CD4-positive, alpha-beta T cell (primary cell): Measurements from ENCODE around the gene SIRT5. TPM values are rescaled to one million over a fixed set of nuclear protein-coding genes. Genes with fewer than 3 reads are reported as not detected.

Experiments
- ATAC-seq: fragments of 200-7000 bp; cut with Tn5 transposase; one replicate; pipeline ENCODE4 v1.10.0; 2022; ENCODE audit warnings: mild to moderate bottlenecking; ENCODE audit not compliant: poor library complexity
- CTCF ChIA-PET: fragments of 350-600 bp; sonication (Branson Sonifier 250); formaldehyde crosslinking; loops from one replicate; lab custom pipeline; 2021; ENCODE audit warnings: antibody characterized with exemption, inconsistent platforms; lab: Charles Lee
- POLR2A ChIA-PET: fragments of 350-600 bp; sonication (Branson Sonifier 250); formaldehyde crosslinking; loops from one replicate; lab custom pipeline; 2021; ENCODE audit warnings: antibody characterized with exemption, inconsistent platforms; lab: Charles Lee
- DNase-seq, 14 experiments: peaks; one replicate each; pipeline ENCODE4 v3.0.0-alpha.2; 2013 to 2020; ENCODE audit warnings: mixed read lengths in 2 of 14
- H3K27ac ChIP-seq, 2 donors: one replicate each; pipeline versions ENCODE4 v1.5.1 to v1.7.0; 2013; ENCODE audit warnings: low read length in 2 of 2, low read depth in 1 of 2, mild to moderate bottlenecking in 1 of 2
- H3K27me3 ChIP-seq, 2 experiments: 1 replicate in 1 of 2; 2 replicates in 1 of 2; pipeline versions ENCODE4 v1.6.1 to v1.7.0; 2013; ENCODE audit warnings: low read length in 2 of 2, control low read depth in 1 of 2, mild to moderate bottlenecking in 1 of 2, moderate library complexity in 1 of 2; ENCODE audit not compliant: insufficient read depth in 2 of 2, control insufficient read depth in 1 of 2
- H3K36me3 ChIP-seq: one replicate; pipeline ENCODE4 v1.6.1; 2013; ENCODE audit warnings: low read length, control low read depth; ENCODE audit not compliant: insufficient read depth
- H3K4me1 ChIP-seq: one replicate; pipeline ENCODE4 v1.6.1; 2013; ENCODE audit warnings: low read length, control low read depth; ENCODE audit not compliant: insufficient read depth
- H3K4me3 ChIP-seq: one replicate; pipeline ENCODE4 v1.5.1; 2013; ENCODE audit warnings: mild to moderate bottlenecking, low read length, moderate library complexity
- H3K9me3 ChIP-seq, 2 experiments: 1 replicate in 1 of 2; 2 replicates in 1 of 2; pipeline versions ENCODE4 v1.6.1 to v1.7.0; 2013; ENCODE audit warnings: low read length in 2 of 2, mild to moderate bottlenecking in 2 of 2, control low read depth in 1 of 2, moderate library complexity in 1 of 2; ENCODE audit not compliant: control insufficient read depth in 1 of 2, insufficient read depth in 1 of 2
- H3K27ac Mint-ChIP-seq: one replicate; pipeline ENCODE4 v1.8.0; 2020; ENCODE audit warnings: mixed read lengths
- H3K27me3 Mint-ChIP-seq: one replicate; pipeline ENCODE4 v1.8.0; 2021; ENCODE audit warnings: mixed read lengths
- H3K36me3 Mint-ChIP-seq: one replicate; pipeline ENCODE4 v1.8.0; 2021; ENCODE audit warnings: low read depth, mixed read lengths
- H3K4me1 Mint-ChIP-seq: one replicate; pipeline ENCODE4 v1.8.0; 2021; ENCODE audit warnings: low read depth, mixed read lengths
- H3K4me3 Mint-ChIP-seq: one replicate; pipeline ENCODE4 v1.8.0; 2020; ENCODE audit warnings: mild to moderate bottlenecking, mixed read lengths
- H3K9me3 Mint-ChIP-seq: one replicate; pipeline ENCODE4 v1.8.0; 2020; ENCODE audit warnings: mixed read lengths
- CTCF ChIP-seq: fragments of 200-600 bp; IDR thresholded peaks from one replicate; pipeline ENCODE4 v1.8.0; 2022; ENCODE audit warnings: antibody characterized with exemption, mild to moderate bottlenecking
- intact Hi-C, 2 experiments: fragments of 100-400 bp; cut with DNase I in 1 of 2; cut with micrococcal nuclease in 1 of 2; formaldehyde crosslinking; loops; one replicate each; pipeline versions ENCODE4 v1.15.1 to v1.9.0; 2023 to 2025; cut with DNase I, micrococcal nuclease
- total RNA-seq, 174 experiments: library from RNA in 2 of 174; stranded (reverse) in 2 of 174; gene quantifications; one replicate each; pipeline ENCODE4 v1.2.3 and lab custom pipeline; 2021 to 2026

Gene SIRT5
- total RNA-seq, 2 experiments from 2014 or later: 14.3 to 16.3 TPM

DNA sequence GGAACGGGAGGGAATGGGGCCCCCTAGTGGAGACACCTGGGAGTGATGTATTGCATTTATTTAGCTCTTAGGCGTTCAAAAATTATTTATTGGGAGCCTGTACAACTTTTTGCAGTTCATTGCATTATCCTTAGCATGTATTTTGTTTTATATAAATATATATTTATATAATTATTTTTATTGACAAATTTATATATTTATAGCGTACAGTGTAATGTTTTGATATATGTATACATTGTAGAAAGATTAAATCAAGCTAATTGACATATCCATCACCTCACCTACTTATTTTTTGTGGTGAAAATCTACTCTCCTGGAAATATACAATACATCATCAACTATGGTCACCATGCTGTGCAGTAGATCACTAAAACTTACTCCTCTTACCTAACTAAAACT lies 975 bp downstream of the SIRT5 start:
- Histone ChIP-seq H3K4me1 (peaks cover 14% of the 10 kb centered on the region), H3K9me3 (no peaks in the 10 kb centered on the region), H3K36me3 (peaks cover 8% of the 10 kb centered on the region), H3K27me3 (no peaks in the 10 kb centered on the region), H3K4me3 (peak overlapping the region; percentile 97), H3K27ac (peak overlapping the region; percentile 82 to 86)
- ATAC-seq: no peak
- intact Hi-C loops: loop anchor here (1.0 to 10.0 kb wide), 8 partner anchors 39 to 1669 kb away; partner anchors contain the start of genes MCUR1 (in 1 of the 2), NOL7 (in 1 of the 2) and TBC1D7 (in 1 of the 2)
- peak; percentile 89 for TF ChIP-seq CTCF
- H3K4me3 Mint-ChIP-seq: peak overlapping the region; percentile 98
- ChIA-PET POLR2A (interaction anchor here (0.6 to 2.7 kb wide), 23 partner anchors 24 to 1670 kb away, joined by 3 to 102 read pairs (median 4); partner anchors contain the start of genes GFOD1, JARID2, MCUR1 and NOL7), CTCF (interaction anchor here (0.6 to 3.3 kb wide), 28 partner anchors 9 to 246 kb away, joined by 3 to 59 read pairs (median 4); partner anchors contain the start of genes MCUR1, NOL7, RANBP9 and TBC1D7)
- peaks cover 34% of the 10 kb centered on the region for H3K4me1 Mint-ChIP-seq
- peak in 4 of 14 experiments; percentile 61 to 79 (median 66) for DNase-seq
- peaks cover 26% of the 10 kb centered on the region for H3K36me3 Mint-ChIP-seq
- peak overlapping the region; percentile 99 for H3K27ac Mint-ChIP-seq
- H3K27me3 Mint-ChIP-seq: no peaks in the 10 kb centered on the region
- H3K9me3 Mint-ChIP-seq: no peaks in the 10 kb centered on the region

- H3K27me3 Mint-ChIP-seq: no peaks in the 10 kb centered on the region
- H3K4me1 Mint-ChIP-seq: peaks cover 34% of the 10 kb centered on the region
- Histone ChIP-seq H3K36me3 (peaks cover 8% of the 10 kb centered on the region), H3K9me3 (no peaks in the 10 kb centered on the region), H3K27me3 (no peaks in the 10 kb centered on the region), H3K4me1 (peaks cover 14% of the 10 kb centered on the region), H3K4me3 (no peak overlapping the region), H3K27ac (no peak overlapping the region)
- no peaks in the 10 kb centered on the region for H3K9me3 Mint-ChIP-seq
- ChIA-PET CTCF (interaction anchor here (1.0 to 3.3 kb wide), 8 partner anchors 8 to 242 kb away, joined by 4 to 59 read pairs (median 7); partner anchors contain the start of genes NOL7 and RANBP9), POLR2A (interaction anchor here (1.5 to 2.7 kb wide), 3 partner anchors 39 to 248 kb away, joined by 3 to 102 read pairs (median 27); partner anchors contain the start of genes NOL7 and TBC1D7)
- H3K27ac Mint-ChIP-seq: peak overlapping the region; percentile 99
- no peak for TF ChIP-seq CTCF
- peak overlapping the region; percentile 77 for H3K4me3 Mint-ChIP-seq
- intact Hi-C loops: loop anchor here in 1 of 2 experiments (5.0 to 10.0 kb wide), 2 partner anchors 236 to 241 kb away; partner anchors contain the start of gene MCUR1
- H3K36me3 Mint-ChIP-seq: peaks cover 32% of the 10 kb centered on the region
- no peak for DNase-seq
- no peak for ATAC-seq
Observed at GRCh38 chr6:13576017-13576416, 1.6 kb downstream of the SIRT5 start.

DNA sequence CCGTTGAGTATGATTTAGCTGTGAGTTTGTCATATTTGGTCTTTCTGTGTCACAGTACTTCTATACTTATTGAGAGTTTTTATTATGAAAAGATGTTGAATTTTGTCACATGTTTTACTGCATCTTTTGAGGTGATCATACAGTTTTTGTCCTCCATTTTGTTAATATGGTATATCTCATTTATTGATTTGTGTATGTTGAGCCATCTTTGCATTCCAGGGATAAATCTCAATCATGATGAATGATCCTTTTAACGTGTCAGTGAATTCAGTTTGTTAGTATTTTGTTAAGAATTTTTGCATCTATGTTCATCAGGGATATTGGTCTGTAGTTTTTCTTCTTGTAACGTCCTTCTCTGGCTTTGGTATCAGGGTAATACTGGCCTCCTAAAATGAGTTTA lies 3.5 kb downstream of the SIRT5 start:
- CTCF ChIA-PET: no interaction called here
- Histone ChIP-seq H3K4me1 (peaks cover 14% of the 10 kb centered on the region), H3K27me3 (no peaks in the 10 kb centered on the region), H3K9me3 (no peaks in the 10 kb centered on the region), H3K27ac (no peak overlapping the region), H3K4me3 (no peak overlapping the region), H3K36me3 (peaks cover 8% of the 10 kb centered on the region)
- no peak for ATAC-seq
- TF ChIP-seq CTCF: no peak
- peaks cover 34% of the 10 kb centered on the region for H3K4me1 Mint-ChIP-seq
- no peaks in the 10 kb centered on the region for H3K27me3 Mint-ChIP-seq
- no peak overlapping the region for H3K27ac Mint-ChIP-seq
- peaks cover 44% of the 10 kb centered on the region for H3K36me3 Mint-ChIP-seq
- intact Hi-C loops: loop anchor here in 1 of 2 experiments (5.0 to 10.0 kb wide), 2 partner anchors 234 to 243 kb away; partner anchors contain the start of gene MCUR1
- no peak overlapping the region for H3K4me3 Mint-ChIP-seq
- DNase-seq: no peak
- POLR2A ChIA-PET: no interaction called here
- no peaks in the 10 kb centered on the region for H3K9me3 Mint-ChIP-seq
